Heart right ventricle (tissue), 16 donors: ENCODE data around the gene SLC13A4. TPM values are rescaled to one million over a fixed set of nuclear protein-coding genes. Genes with fewer than 3 reads are reported as not detected.
A peak's percentile ranks its signal among the peaks of the same experiment; 100 is the strongest.
"Not testable (repeated sequence)": the region's sequence is repeated elsewhere in the genome, so short reads cannot be mapped to it uniquely, and the experiment has no call there.

Experiments
- ATAC-seq, 8 donors: fragments of 200-7000 bp; cut with Tn5 transposase; one replicate each; pipeline ENCODE4 v1.9.1; 2020; ENCODE audit warnings: mild to moderate bottlenecking in 8 of 8, moderate library complexity in 8 of 8, moderate number of reproducible peaks in 1 of 8
- DNase-seq, 2 donors: peaks; one replicate each; pipeline ENCODE4 v3.0.0-alpha.2; 2020
- H3K27ac ChIP-seq, 10 donors: fragments of 200-600 bp; sonication (generic) in 2 of 10; one replicate each; pipeline versions ENCODE4 v1.5.0 to v1.8.0; 2020 to 2022; ENCODE audit warnings: mild to moderate bottlenecking in 3 of 10
- H3K27me3 ChIP-seq, 7 donors: fragments of 200-600 bp; one replicate each; pipeline ENCODE4 v1.8.0; 2021 to 2022; ENCODE audit warnings: mild to moderate bottlenecking in 2 of 7
- H3K36me3 ChIP-seq, 9 donors: fragments of 200-600 bp; sonication (generic) in 1 of 9; one replicate each; pipeline versions ENCODE4 v1.5.0 to v1.8.0; 2020 to 2022; ENCODE audit warnings: mild to moderate bottlenecking in 2 of 9
- H3K4me1 ChIP-seq, 9 donors: fragments of 200-600 bp; sonication (generic) in 1 of 9; one replicate each; pipeline versions ENCODE4 v1.5.0 to v1.8.0; 2020 to 2022; ENCODE audit warnings: mild to moderate bottlenecking in 4 of 9
- H3K4me3 ChIP-seq, 10 donors: fragments of 200-600 bp; sonication (generic) in 2 of 10; one replicate each; pipeline versions ENCODE4 v1.5.0 to v1.8.0; 2020 to 2022; ENCODE audit warnings: mild to moderate bottlenecking in 7 of 10, moderate library complexity in 2 of 10
- H3K9me3 ChIP-seq, 11 donors: fragments of 200-600 bp in 10 of 11; sonication (generic) in 2 of 11; one replicate each; pipeline versions ENCODE4 v1.5.0 to v1.8.0; 2013 to 2022; ENCODE audit warnings: mild to moderate bottlenecking in 2 of 11, control low read depth in 1 of 11, moderate library complexity in 1 of 11
- CTCF ChIP-seq, 9 donors: fragments of 200-600 bp; sonication (generic) in 2 of 9; IDR thresholded peaks; one replicate each; pipeline versions ENCODE4 v1.5.0 to v1.8.0; 2021 to 2022; ENCODE audit warnings: antibody characterized with exemption in 9 of 9, mild to moderate bottlenecking in 5 of 9, moderate library complexity in 1 of 9
- WGBS, 2 donors: extraction: QIAGEN DNeasy Blood & Tissue Kit; methylation state at CpG; one replicate each; pipeline ENCODE4 v1.1.7; 2013; ENCODE audit warnings: inconsistent platforms in 1 of 2; 5-methylcytosine and 5-hydroxymethylcytosine counted together
- intact Hi-C, 10 donors: fragments of 100-400 bp; cut with DNase I; formaldehyde crosslinking; loops; one replicate each; pipeline versions ENCODE4 v1.11.1 to v1.14.2; 2022
- polyA plus RNA-seq, 2 donors: library from polyadenylated mRNA; stranded (reverse); fragments of 200-250 nt; gene quantifications; one replicate each; pipeline ENCODE4 v1.2.3, GENCODE V29; 2013
- total RNA-seq, 10 donors: library from RNA; stranded (reverse); fragmentation: NEBNext Ultra II Directional in 3 of 10; extraction: Animal tissue kit (Norgen Biotek cat#: 25700) in 3 of 10; gene quantifications; one replicate each; pipeline versions ENCODE4 v1.2.1 to v1.2.4, GENCODE V29; 2021 to 2023
- donor health status: Arrhythmogenic right ventricular cardiomyopathy.
- donor health status: ischemic (EF 13 %, LVEDD 7.1; RV severe dilation, severe dysfunction).
- donor health status: healthy with polysubstance abuse.
- donor health status: DM: no; HTN: yes; CAD: no.
- donor health status: DM: no; HTN: no; CAD: no.
- donor health status: ischemic (EF 25% LVEDD 6.9; RV normal size, moderate dysfunction).
- donor health status: ischemic (EF 25% LVEDD 5.7; RV mildly dilated, moderate dysfunction).
- donor health status: healthy.
- donor health status: DM: yes; HTN: yes; CAD: no.
- donor health status: Ischemic cardiomyopathy.
- donor health status: ischemic (EF 35%, LVEDD 5.7; RV mildly dilated, moderate dysfunction).
- donor health status: nonischemic (EF 11% LVEDD 7.7; RV severe dilation, severe dysfunction).
- donor health status: DM: yes; HTN: yes; CAD: no.
- donor health status: PGD.
- donor health status: ischemic (EF 29% LVEDD 5.4; RV normal size, mild dysfunction).
- donor health status: nonischemic (EF 23%, LVEDD 6.1; RV moderate dilation, normal function).

Gene SLC13A4
- total and polyA plus RNA-seq, 12 donors: 0.08 to 2.8 (median 0.56) TPM; not detected in 2

- peak overlapping the region in 7 of 10 donors; percentile 3 to 63 (median 53) for H3K27ac ChIP-seq
- ATAC-seq: peak in 4 of 8 donors; percentile 6 to 47 (median 16)
Observed at GRCh38 chr7:135670179-135670578, 57.8 kb downstream of the SLC13A4 start.

GRCh38 chr7:135669774-135670173 is 58.2 kb downstream of the SLC13A4 start:
- peaks cover 0 to 20% (median 6%) of the 10 kb centered on the region in 9 donors for H3K36me3 ChIP-seq
- 28 to 49% methylated on average over 1 of the region's 1 CpG for WGBS, 2 donors
- no peak for TF ChIP-seq CTCF (IDR thresholded peaks at IDR 0.05)
- DNase-seq (no peak), ATAC-seq (peak in 3 of 8 donors; percentile 38 to 51 (median 43))
- no peaks in the 10 kb centered on the region for H3K27me3 ChIP-seq
- intact Hi-C loops: loop anchor here (5.0 to 10.0 kb wide), 12 partner anchors 78 to 345 kb away; partner anchors contain the start of genes FAM180A (in 1 of the 10) and MTPN (in 1 of the 10)
- H3K4me3 ChIP-seq: no peak overlapping the region
- H3K4me1 ChIP-seq: peaks cover 2 to 85% (median 67%) of the 10 kb centered on the region in 9 donors
- no peaks in the 10 kb centered on the region for H3K9me3 ChIP-seq
- H3K27ac ChIP-seq: peak overlapping the region in 7 of 10 donors; percentile 3 to 63 (median 53)

More at GRCh38 chr7:135670179-135670578, 57.8 kb downstream of the SLC13A4 start:
- TF ChIP-seq CTCF (IDR thresholded peaks at IDR 0.05): no peak
- DNase-seq: no peak
- peaks cover 2 to 81% (median 63%) of the 10 kb centered on the region in 9 donors for H3K4me1 ChIP-seq
- intact Hi-C loops: loop anchor here in 9 of 10 donors (5.0 to 10.0 kb wide), 9 partner anchors 77 to 345 kb away; partner anchors contain the start of gene FAM180A (in 1 of the 9)
- 31 to 42% methylated on average over 1 of the region's 1 CpG for WGBS, 2 donors
- H3K27me3 ChIP-seq: no peaks in the 10 kb centered on the region
- H3K36me3 ChIP-seq: peaks cover 0 to 24% (median 6%) of the 10 kb centered on the region in 9 donors
- no peak overlapping the region for H3K4me3 ChIP-seq
- H3K9me3 ChIP-seq: no peaks in the 10 kb centered on the region

- WGBS, 2 donors: 64% methylated on average over 6 of the region's 6 CpGs
- intact Hi-C loops: loop anchor here in 5 of 10 donors (5.0 to 10.0 kb wide), 5 partner anchors 126 to 346 kb away; partner anchors contain the start of gene MTPN (in 1 of the 5)
- Histone ChIP-seq H3K4me1 (peaks cover 6 to 93% (median 76%) of the 10 kb centered on the region in 9 donors), H3K36me3 (peaks cover 0 to 11% (median 0%) of the 10 kb centered on the region in 9 donors), H3K27ac (peak overlapping the region in 2 of 10 donors; percentile 56 to 63)
- not testable (repeated sequence) for H3K27me3 ChIP-seq, DNase-seq, H3K4me3 ChIP-seq, ATAC-seq, H3K9me3 ChIP-seq
Observed at GRCh38 chr7:135668852-135669395, 59.1 kb downstream of the SLC13A4 start.

GRCh38 chr7:135667626-135668025 is 60.4 kb downstream of the SLC13A4 start:
- H3K27me3 ChIP-seq, H3K9me3 ChIP-seq, H3K4me3 ChIP-seq, ATAC-seq, DNase-seq, H3K36me3 ChIP-seq: not testable (repeated sequence)
- WGBS, 2 donors: 97 to 100% methylated on average over 1 of the region's 1 CpG
- Histone ChIP-seq H3K4me1 (peaks cover 8 to 89% (median 73%) of the 10 kb centered on the region in 9 donors), H3K27ac (peak overlapping the region in 2 of 10 donors; percentile 60 to 71)
- intact Hi-C loops: loop anchor here in 5 of 10 donors (5.0 to 10.0 kb wide), 5 partner anchors 127 to 347 kb away; partner anchors contain the start of gene MTPN (in 1 of the 5)

- H3K4me1 ChIP-seq: peaks cover 8 to 84% (median 67%) of the 10 kb centered on the region in 9 donors
- no peak for ATAC-seq
- peak overlapping the region in 5 of 10 donors; percentile 25 to 71 (median 59) for H3K27ac ChIP-seq
- H3K27me3 ChIP-seq: no peaks in the 10 kb centered on the region
- TF ChIP-seq CTCF (IDR thresholded peaks at IDR 0.05): no peak
- peaks cover 0 to 8% (median 0%) of the 10 kb centered on the region in 9 donors for H3K36me3 ChIP-seq
- intact Hi-C loops: loop anchor here in 5 of 10 donors (5.0 to 10.0 kb wide), 5 partner anchors 128 to 348 kb away; partner anchors contain the start of gene MTPN (in 1 of the 5)
- no peak overlapping the region for H3K4me3 ChIP-seq
- H3K9me3 ChIP-seq: no peaks in the 10 kb centered on the region
- 56 to 74% methylated on average over 6 of the region's 6 CpGs for WGBS, 2 donors
- no peak for DNase-seq
Observed at GRCh38 chr7:135666846-135667245, 61.1 kb downstream of the SLC13A4 start.
